HepG2 (cell line): ENCODE data around the gene POU5F1. TPM values are rescaled to one million over a fixed set of nuclear protein-coding genes. Genes with fewer than 3 reads are reported as not detected.

Source experiments
- ATAC-seq: fragments of 200-7000 bp; cut with Tn5 transposase; 3 replicates; pipeline ENCODE4 v1.9.1; 2020; ENCODE audit warnings: mild to moderate bottlenecking, moderate library complexity
- BruUV-seq: library from RNA; stranded (reverse); fragments of 400-500 nt; replicated peaks from 2 replicates; lab custom pipeline; 2021; lab: Mats Ljungman, UMichigan
- CTCF ChIA-PET: fragments of 300-600 bp; formaldehyde crosslinking; extraction: SDS; loops from one replicate; lab custom pipeline; 2021; ENCODE audit warnings: low total read pairs, inconsistent platforms, low intra/inter-chr PET ratio; lab: Yijun Ruan, JAX
- POLR2A ChIA-PET: fragments of 350-600 bp; sonication (Branson Sonifier 250); formaldehyde crosslinking; loops from one replicate; lab custom pipeline; 2020; ENCODE audit warnings: antibody characterized with exemption, inconsistent platforms; lab: Yijun Ruan, JAX
- DNase-seq: peaks from one replicate; pipeline ENCODE4 v3.0.0-alpha.2; 2015; ENCODE audit warnings: low spot score
- FAIRE-seq: peaks from 3 replicates; lab custom pipeline; 2011; peaks lifted over from hg19 to GRCh38; lab: Jason Lieb, UNC
- H2AFZ ChIP-seq: one replicate; pipeline ENCODE4 v1.6.1; 2011; ENCODE audit warnings: low read length, inconsistent platforms
- H3K27ac ChIP-seq: fragments of 300-600 bp; 3 replicates; pipeline ENCODE4 v1.8.0; 2011; ENCODE audit warnings: mixed run types, mild to moderate bottlenecking, mixed read lengths, low read length, inconsistent platforms; ENCODE audit not compliant: insufficient read depth; ENCODE audit errors: extremely low read length
- H3K27me3 ChIP-seq, 2 experiments: fragments of 200-600 bp in 1 of 2; 2 replicates in 1 of 2; 3 replicates in 1 of 2; pipeline versions ENCODE4 v1.6.0 to v1.8.0; 2011; ENCODE audit warnings: low read length in 2 of 2, mild to moderate bottlenecking in 2 of 2, moderate library complexity in 2 of 2, inconsistent platforms in 1 of 2; ENCODE audit not compliant: insufficient read depth in 2 of 2, control insufficient read depth in 1 of 2
- H3K36me3 ChIP-seq, 2 experiments: fragments of 200-600 bp in 1 of 2; replicated peaks in 1 of 2; 2 replicates in 1 of 2; 3 replicates in 1 of 2; pipeline versions ENCODE4 v1.5.1 to v1.8.0; 2011; ENCODE audit warnings: low read length in 2 of 2, inconsistent platforms in 1 of 2; ENCODE audit not compliant: insufficient read depth in 2 of 2, control insufficient read depth in 1 of 2
- H3K4me1 ChIP-seq: 2 replicates; pipeline ENCODE4 v1.5.1; 2012; ENCODE audit warnings: low read length, inconsistent platforms; ENCODE audit not compliant: insufficient read depth
- H3K4me2 ChIP-seq: 2 replicates; pipeline ENCODE4 v1.6.0; 2011; ENCODE audit warnings: low read depth, low read length, inconsistent platforms
- H3K4me3 ChIP-seq, 3 experiments: fragments of 200-600 bp in 1 of 3; sonication (generic), shearing (Covaris generic) in 1 of 3; replicated peaks in 1 of 3; 2 replicates each; pipeline ENCODE4 v1.5.1; 2011 to 2016; ENCODE audit warnings: low read length in 3 of 3, inconsistent platforms in 2 of 3, low read depth in 2 of 3, mild to moderate bottlenecking in 2 of 3, control low read depth in 1 of 3, mixed read lengths in 1 of 3; ENCODE audit not compliant: insufficient read depth in 1 of 3
- H3K79me2 ChIP-seq: one replicate; pipeline ENCODE4 v1.6.1; 2011; ENCODE audit warnings: low read length, inconsistent platforms; ENCODE audit not compliant: insufficient read depth
- H3K9ac ChIP-seq: 2 replicates; pipeline ENCODE4 v1.6.0; 2011; ENCODE audit warnings: mild to moderate bottlenecking, low read depth, low read length, inconsistent platforms; ENCODE audit not compliant: insufficient read depth
- H3K9me3 ChIP-seq: 2 replicates; pipeline ENCODE4 v1.5.1; 2012; ENCODE audit warnings: mild to moderate bottlenecking, low read length
- H4K20me1 ChIP-seq: 2 replicates; pipeline ENCODE4 v1.6.0; 2011; ENCODE audit warnings: inconsistent platforms, mild to moderate bottlenecking, low read length, moderate library complexity; ENCODE audit not compliant: insufficient read depth
- HMGXB4 ChIP-seq, 2 experiments: sonication (generic) in 1 of 2; formaldehyde crosslinking in 1 of 2; IDR thresholded peaks; 2 replicates each; pipeline versions ENCODE4 v1.4.0 to v1.6.1; 2018 to 2020; ENCODE audit warnings: missing genetic modification reagents in 2 of 2, borderline replicate concordance in 1 of 2, low read depth in 1 of 2, mild to moderate bottlenecking in 1 of 2, missing biosample characterization in 1 of 2
- KDM1A ChIP-seq: IDR thresholded peaks from 2 replicates; pipeline ENCODE4 v1.6.1; 2016; ENCODE audit warnings: missing compliant biosample characterization
- MAFF ChIP-seq: IDR thresholded peaks from 2 replicates; pipeline ENCODE4 v1.6.1; 2011; ENCODE audit warnings: low read depth, low read length, improper control_type of control experiment
- PAF1 ChIP-seq: IDR thresholded peaks from 2 replicates; pipeline ENCODE4 v1.6.1; 2016; ENCODE audit warnings: missing genetic modification reagents, missing compliant biosample characterization
- SP2 ChIP-seq: sonication (generic); formaldehyde crosslinking; IDR thresholded peaks from 2 replicates; pipeline ENCODE4 v1.5.1; 2020; ENCODE audit warnings: mild to moderate bottlenecking, missing genetic modification reagents
- SRY ChIP-seq: sonication (generic); formaldehyde crosslinking; IDR thresholded peaks from 2 replicates; pipeline ENCODE4 v1.8.0; 2022; ENCODE audit warnings: mild to moderate bottlenecking, missing genetic modification reagents
- TBX3 ChIP-seq: fragments of 450-650 bp; IDR thresholded peaks from 2 replicates; pipeline ENCODE4 v1.6.1; 2017; ENCODE audit warnings: antibody characterized with exemption, mild to moderate bottlenecking, inconsistent platforms, borderline replicate concordance
- YEATS2 ChIP-seq: sonication (generic); formaldehyde crosslinking; IDR thresholded peaks from 2 replicates; pipeline ENCODE4 v1.4.0; 2020; ENCODE audit warnings: missing genetic modification reagents, borderline replicate concordance
- ZBTB43 ChIP-seq: sonication (generic); formaldehyde crosslinking; conservative IDR thresholded peaks from 2 replicates; pipeline ENCODE4 v1.4.0; 2020; ENCODE audit warnings: missing genetic modification reagents
- ZFP36 ChIP-seq: fragments of 150-350 bp; IDR thresholded peaks from 2 replicates; pipeline ENCODE4 v1.6.1; 2018; ENCODE audit warnings: borderline replicate concordance, low read length, low read depth; ENCODE audit not compliant: partially characterized antibody
- ZNF34 ChIP-seq: sonication (generic); formaldehyde crosslinking; IDR thresholded peaks from 2 replicates; pipeline ENCODE4 v1.4.0; 2020; ENCODE audit warnings: mild to moderate bottlenecking, missing genetic modification reagents, borderline replicate concordance
- ZNF383 ChIP-seq: sonication (generic); formaldehyde crosslinking; IDR thresholded peaks from 2 replicates; pipeline ENCODE4 v1.4.0; 2020; ENCODE audit warnings: missing genetic modification reagents, mild to moderate bottlenecking, borderline replicate concordance
- ZNF577 ChIP-seq: sonication (generic); formaldehyde crosslinking; IDR thresholded peaks from 2 replicates; pipeline ENCODE4 v1.4.0; 2020; ENCODE audit warnings: mild to moderate bottlenecking, low read depth, missing genetic modification reagents, borderline replicate concordance
- ZNF652 ChIP-seq: IDR thresholded peaks from 2 replicates; pipeline ENCODE4 v1.6.1; 2016; ENCODE audit warnings: low read depth, borderline replicate concordance
- ZNF784 ChIP-seq: sonication (generic); formaldehyde crosslinking; IDR thresholded peaks from 2 replicates; pipeline ENCODE4 v1.5.1; 2020; ENCODE audit warnings: missing genetic modification reagents, mild to moderate bottlenecking, borderline replicate concordance
- ZNF800 ChIP-seq: sonication (generic); formaldehyde crosslinking; IDR thresholded peaks from 2 replicates; pipeline ENCODE4 v1.4.0; 2020; ENCODE audit warnings: missing genetic modification reagents
- WGBS: methylation state at CpG from one replicate; pipeline ENCODE4 v1.1.6; 2017; ENCODE audit warnings: low lambda C conversion rate; 5-methylcytosine and 5-hydroxymethylcytosine counted together
- in situ Hi-C: cut with HindIII; loops from 2 replicates; pipeline ENCODE4 v1.10.0; 2017; ENCODE audit warnings: low pct_unique_long_range_greater_than_20kb; ENCODE audit not compliant: extremely low pct_ligation_motif_present
- intact Hi-C: fragments of 100-400 bp; cut with micrococcal nuclease; formaldehyde crosslinking; loops from one replicate; pipeline ENCODE4 v1.10.0; 2022; ENCODE audit not compliant: unreplicated experiment
- polyA plus RNA-seq, 8 experiments: library from polyadenylated mRNA; depleted of rRNA in 3 of 8; stranded (reverse) in 7 of 8; unstranded in 1 of 8; fragments of >200 nt; fragmentation: Illumina TruSeq in 4 of 8; extraction: Trizol in 4 of 8; gene quantifications; 2 replicates each; pipeline versions ENCODE4 v1.2.1 to v1.2.3, GENCODE V29; 2011 to 2016; ENCODE audit warnings: low read depth in 4 of 8, missing spikeins in 1 of 8, mixed read lengths in 1 of 8; ENCODE audit not compliant: insufficient read depth in 1 of 8
- total RNA-seq, 5 experiments: library from RNA; depleted of rRNA; stranded (reverse); fragments of >200 nt; fragmentation: Illumina TruSeq; extraction: Trizol; gene quantifications; 2 replicates each; pipeline ENCODE4 v1.2.3, GENCODE V29; 2016; ENCODE audit warnings: low read depth in 1 of 5

POU5F1 gene
- total and polyA plus RNA-seq, 2 of the 13 experiments (the other 11 are each of a cell fraction or from before 2014, with no cell fraction given): 2.5 to 7.2 TPM

- TF ChIP-seq ZNF784 (CRISPR knock-in tag): no peak
- TF ChIP-seq ZFP36: no peak
- no peak for TF ChIP-seq ZNF383 (CRISPR knock-in tag)
- TF ChIP-seq ZNF652 (CRISPR knock-in tag): no peak
- TF ChIP-seq ZNF577: no peak
- TF ChIP-seq TBX3: no peak
- no peak for TF ChIP-seq KDM1A (CRISPR knock-in tag)
Observed at GRCh38 chr6:31138982-31139381, 31.5 kb downstream of the POU5F1 start, which contains the start of gene PSORS1C2 (continued).

GRCh38 chr6:31135710-31136109, 34.8 kb downstream of the POU5F1 start:
- Histone ChIP-seq H3K4me2 (no peak overlapping the region), H3K79me2 (no peaks in the 10 kb centered on the region), H4K20me1 (no peaks in the 10 kb centered on the region), H3K4me1 (peaks cover 7% of the 10 kb centered on the region), H3K27me3 (peaks cover 0 to 9% of the 10 kb centered on the region in 2 experiments; a peak in 1 of 5 replicates), H3K27ac (no peak overlapping the region), H3K4me3 (no peak overlapping the region), H3K9ac (no peak overlapping the region), H2AFZ (no peak overlapping the region), H3K36me3 (no peaks in the 10 kb centered on the region), H3K9me3 (no peaks in the 10 kb centered on the region)
- CTCF ChIA-PET: interaction anchor here (3.9 kb wide), 1 partner anchor 57 kb away, joined by 110 read pairs; no protein-coding TSS in a partner anchor
- no peak for FAIRE-seq
- POLR2A ChIA-PET: no interaction called here
- ATAC-seq: no peak
- intact Hi-C loops: no loop called here
- in situ Hi-C loops: loop anchor here (5.0 kb wide), 2 partner anchors 57 to 232 kb away; no protein-coding TSS in a partner anchor
- DNase-seq: no peak
- WGBS: 36% methylated on average over 10 of the region's 10 CpGs
- no TSS peak for BruUV-seq
- TF ChIP-seq HMGXB4 (CRISPR knock-in tag; IDR thresholded peaks at IDR 0.05; ENCODE audit: borderline replicate concordance in 1 of 2, low read depth in 1 of 2) (no peak), SP2 (CRISPR knock-in tag) (no peak), ZNF800 (CRISPR knock-in tag) (no peak), MAFF (no peak), ZNF34 (no peak), YEATS2 (CRISPR knock-in tag) (no peak), PAF1 (no peak), ZBTB43 (CRISPR knock-in tag) (no peak), SRY (CRISPR knock-in tag) (no peak)
